HCT116 (cell line): ENCODE results near the gene PLB1. TPM values are rescaled to one million over a fixed set of nuclear protein-coding genes. Genes with fewer than 3 reads are reported as not detected.

ENCODE experiments used
- ATAC-seq: fragments of 200-7000 bp; cut with Tn5 transposase; 2 replicates; pipeline ENCODE4 v1.9.1; 2020; ENCODE audit warnings: mild to moderate bottlenecking, moderate library complexity
- BruUV-seq: library from RNA; stranded (reverse); fragments of 400-500 nt; replicated peaks from 2 replicates; lab custom pipeline; 2021; lab: Mats Ljungman, UMichigan
- CTCF ChIA-PET: fragments of 300-600 bp; sonication (Branson Sonifier 250); formaldehyde crosslinking; loops from one replicate; lab custom pipeline; 2021; ENCODE audit warnings: antibody characterized with exemption; lab: Charles Lee
- POLR2A ChIA-PET: fragments of 300-600, 350-600 bp; sonication (Branson Sonifier 250); formaldehyde crosslinking; loops from one replicate; lab custom pipeline; 2021; ENCODE audit warnings: antibody characterized with exemption; lab: Charles Lee
- RAD21 ChIA-PET, 2 experiments: fragments of 300-600 bp; sonication (Branson Sonifier 250); formaldehyde crosslinking; loops; one replicate each; lab custom pipeline; 2023; ENCODE audit warnings: low total read pairs in 2 of 2; ENCODE audit not compliant: uncharacterized antibody in 2 of 2, unreplicated experiment in 2 of 2, low non-redundant PET in 1 of 2; lab: Charles Lee
- DNase-seq: peaks from one replicate; pipeline ENCODE4 v3.0.0-alpha.2; 2010; ENCODE audit warnings: low read depth, low spot score
- H2AFZ ChIP-seq: fragments of 200-600 bp; shearing (Covaris generic), sonication (generic); 2 replicates; pipeline ENCODE4 v1.6.1; 2017; ENCODE audit warnings: low read depth, mixed run types, mixed read lengths, antibody characterized with exemption, low read length; ENCODE audit not compliant: poor library complexity, severe bottlenecking
- H3K27ac ChIP-seq: 2 replicates; pipeline ENCODE4 v1.5.1; 2012; ENCODE audit warnings: low read depth, low read length
- H3K27me3 ChIP-seq: fragments of 200-600 bp; sonication (generic); 2 replicates; pipeline ENCODE4 v1.6.1; 2016; ENCODE audit warnings: mixed run types, low read length, mixed read lengths; ENCODE audit not compliant: insufficient read depth
- H3K36me3 ChIP-seq, 2 experiments: fragments of 200-500 bp in 1 of 2; fragments of 200-600 bp in 1 of 2; sonication (Bioruptor generic) in 1 of 2; sonication (generic) in 1 of 2; 2 replicates each; pipeline versions ENCODE4 v1.5.1 to v1.6.1; 2014 to 2016; ENCODE audit warnings: low read length in 2 of 2, inconsistent platforms in 1 of 2, mixed read lengths in 1 of 2, mixed run types in 1 of 2; ENCODE audit not compliant: insufficient read depth in 2 of 2, control insufficient read depth in 1 of 2
- H3K4me1 ChIP-seq, 2 experiments: fragments of 200-600 bp in 1 of 2; sonication (generic) in 1 of 2; 2 replicates each; pipeline versions ENCODE4 v1.5.1 to v1.6.1; 2012 to 2017; ENCODE audit warnings: low read length in 2 of 2, inconsistent platforms in 1 of 2, mild to moderate bottlenecking in 1 of 2, mixed read lengths in 1 of 2, mixed run types in 1 of 2, moderate library complexity in 1 of 2; ENCODE audit not compliant: insufficient read depth in 2 of 2, control insufficient read depth in 1 of 2
- H3K4me2 ChIP-seq: fragments of 200-600 bp; sonication (generic); 2 replicates; pipeline ENCODE4 v1.6.1; 2017; ENCODE audit warnings: mixed run types, low read length, mixed read lengths
- H3K4me3 ChIP-seq, 2 experiments: fragments of 200-600 bp in 1 of 2; sonication (generic) in 1 of 2; replicated peaks in 1 of 2; 2 replicates each; pipeline ENCODE4 v1.5.1; 2011 to 2016; ENCODE audit warnings: low read length in 2 of 2, control low read depth in 1 of 2, low read depth in 1 of 2, mild to moderate bottlenecking in 1 of 2, mixed read lengths in 1 of 2, mixed run types in 1 of 2
- H3K79me2 ChIP-seq: fragments of 200-600 bp; sonication (generic); 2 replicates; pipeline ENCODE4 v1.6.1; 2017; ENCODE audit warnings: mild to moderate bottlenecking, mixed run types, low read length, moderate library complexity, mixed read lengths; ENCODE audit not compliant: insufficient read depth
- H3K9ac ChIP-seq: fragments of 200-600 bp; sonication (generic); 2 replicates; pipeline ENCODE4 v1.6.1; 2016; ENCODE audit warnings: low read length, mixed read lengths
- H3K9me2 ChIP-seq: fragments of 200-600 bp; sonication (generic), shearing (Covaris generic); 2 replicates; pipeline ENCODE4 v1.6.1; 2017; ENCODE audit warnings: mixed run types, mild to moderate bottlenecking, moderate library complexity; ENCODE audit not compliant: insufficient read depth
- H3K9me3 ChIP-seq, 2 experiments: fragments of 200-500 bp in 1 of 2; fragments of 200-600 bp in 1 of 2; sonication (Bioruptor generic) in 1 of 2; sonication (generic) in 1 of 2; 2 replicates each; pipeline ENCODE4 v1.6.1; 2014 to 2017; ENCODE audit warnings: low read length in 2 of 2, mixed read lengths in 2 of 2, inconsistent platforms in 1 of 2, low read depth in 1 of 2, mild to moderate bottlenecking in 1 of 2, mixed run types in 1 of 2, moderate library complexity in 1 of 2; ENCODE audit not compliant: control insufficient read depth in 1 of 2, insufficient read depth in 1 of 2
- H4K20me1 ChIP-seq: fragments of 200-600 bp; sonication (generic), shearing (Covaris generic); 2 replicates; pipeline ENCODE4 v1.6.1; 2017; ENCODE audit warnings: mixed run types, mild to moderate bottlenecking, moderate library complexity; ENCODE audit not compliant: insufficient read depth
- ATF3 ChIP-seq: IDR thresholded peaks from 2 replicates; pipeline ENCODE4 v1.6.1; 2012
- EZH2phosphoT487 ChIP-seq: fragments of 200-600 bp; IDR thresholded peaks from 2 replicates; pipeline ENCODE4 v1.6.1; 2018; ENCODE audit warnings: antibody characterized with exemption, borderline replicate concordance
- FOSL1 ChIP-seq: IDR thresholded peaks from 2 replicates; pipeline ENCODE4 v1.6.1; 2012; ENCODE audit warnings: low read depth
- RAD21 ChIP-seq: IDR thresholded peaks from 2 replicates; pipeline ENCODE4 v1.6.1; 2012; ENCODE audit warnings: low read depth, mild to moderate bottlenecking
- SP1 ChIP-seq: IDR thresholded peaks from 2 replicates; pipeline ENCODE4 v1.6.1; 2012; ENCODE audit warnings: low read depth
- intact Hi-C: fragments of 100-400 bp; cut with micrococcal nuclease; formaldehyde crosslinking; loops from 2 replicates; pipeline ENCODE4 v1.10.0; 2022
- total RNA-seq: library from RNA; stranded (reverse); gene quantifications from one replicate; pipeline ENCODE4 v1.2.1, GENCODE V29; 2021; ENCODE audit not compliant: unreplicated experiment
- TF ChIP-seq, protein P1 (sequence below): IDR thresholded peaks from 2 replicates; pipeline ENCODE4 v1.6.1; 2012; ENCODE audit warnings: low read depth

The PLB1 gene
- total RNA-seq, 1 experiment from 2014 or later: 0.49 TPM

DNA sequence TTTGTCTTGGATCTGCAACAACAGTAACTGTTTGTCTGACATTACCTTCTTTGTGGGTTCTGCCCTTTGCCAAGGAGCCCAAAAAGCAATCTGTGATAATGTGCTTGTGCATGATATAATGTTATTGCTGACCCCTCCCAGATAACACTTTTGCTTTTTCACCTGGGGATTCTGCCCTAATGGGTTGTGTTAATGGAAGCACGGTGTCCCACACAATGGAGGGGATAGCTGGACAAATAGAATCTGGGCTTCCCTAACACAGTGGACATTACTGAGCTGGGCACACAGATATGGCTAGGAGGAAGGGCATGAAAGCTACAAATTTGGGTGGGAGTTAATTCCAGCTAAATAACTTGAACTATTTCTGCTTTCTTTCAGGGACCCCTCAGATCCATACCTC lies 20.6 kb downstream of the PLB1 start:
- no TSS peak for BruUV-seq
- H3K79me2 ChIP-seq: no peaks in the 10 kb centered on the region
- RAD21 ChIA-PET: no interaction called here
- no peaks in the 10 kb centered on the region for H3K4me1 ChIP-seq
- no peak overlapping the region for H3K4me2 ChIP-seq
- POLR2A ChIA-PET: no interaction called here
- no peaks in the 10 kb centered on the region for H3K27me3 ChIP-seq
- no peaks in the 10 kb centered on the region for H3K9me3 ChIP-seq
- no peak overlapping the region for H3K9ac ChIP-seq
- H2AFZ ChIP-seq: no peak overlapping the region
- no peak overlapping the region for H3K4me3 ChIP-seq
- H3K27ac ChIP-seq: no peak overlapping the region
- H4K20me1 ChIP-seq: no peaks in the 10 kb centered on the region
- ATAC-seq (no peak), DNase-seq (no peak)
- no peaks in the 10 kb centered on the region for H3K36me3 ChIP-seq
- H3K9me2 ChIP-seq: no peaks in the 10 kb centered on the region
- intact Hi-C loops: no loop called here
- TF ChIP-seq RAD21: no peak
- TF ChIP-seq, protein P1, sequence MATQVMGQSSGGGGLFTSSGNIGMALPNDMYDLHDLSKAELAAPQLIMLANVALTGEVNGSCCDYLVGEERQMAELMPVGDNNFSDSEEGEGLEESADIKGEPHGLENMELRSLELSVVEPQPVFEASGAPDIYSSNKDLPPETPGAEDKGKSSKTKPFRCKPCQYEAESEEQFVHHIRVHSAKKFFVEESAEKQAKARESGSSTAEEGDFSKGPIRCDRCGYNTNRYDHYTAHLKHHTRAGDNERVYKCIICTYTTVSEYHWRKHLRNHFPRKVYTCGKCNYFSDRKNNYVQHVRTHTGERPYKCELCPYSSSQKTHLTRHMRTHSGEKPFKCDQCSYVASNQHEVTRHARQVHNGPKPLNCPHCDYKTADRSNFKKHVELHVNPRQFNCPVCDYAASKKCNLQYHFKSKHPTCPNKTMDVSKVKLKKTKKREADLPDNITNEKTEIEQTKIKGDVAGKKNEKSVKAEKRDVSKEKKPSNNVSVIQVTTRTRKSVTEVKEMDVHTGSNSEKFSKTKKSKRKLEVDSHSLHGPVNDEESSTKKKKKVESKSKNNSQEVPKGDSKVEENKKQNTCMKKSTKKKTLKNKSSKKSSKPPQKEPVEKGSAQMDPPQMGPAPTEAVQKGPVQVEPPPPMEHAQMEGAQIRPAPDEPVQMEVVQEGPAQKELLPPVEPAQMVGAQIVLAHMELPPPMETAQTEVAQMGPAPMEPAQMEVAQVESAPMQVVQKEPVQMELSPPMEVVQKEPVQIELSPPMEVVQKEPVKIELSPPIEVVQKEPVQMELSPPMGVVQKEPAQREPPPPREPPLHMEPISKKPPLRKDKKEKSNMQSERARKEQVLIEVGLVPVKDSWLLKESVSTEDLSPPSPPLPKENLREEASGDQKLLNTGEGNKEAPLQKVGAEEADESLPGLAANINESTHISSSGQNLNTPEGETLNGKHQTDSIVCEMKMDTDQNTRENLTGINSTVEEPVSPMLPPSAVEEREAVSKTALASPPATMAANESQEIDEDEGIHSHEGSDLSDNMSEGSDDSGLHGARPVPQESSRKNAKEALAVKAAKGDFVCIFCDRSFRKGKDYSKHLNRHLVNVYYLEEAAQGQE: no peak
- no peak for TF ChIP-seq ATF3
- CTCF ChIA-PET: no interaction called here

- ChIA-PET RAD21 (no interaction called here), CTCF (no interaction called here), POLR2A (no interaction called here)
- H3K36me3 ChIP-seq: no peaks in the 10 kb centered on the region
- no peak overlapping the region for H3K4me2 ChIP-seq
- no peaks in the 10 kb centered on the region for H4K20me1 ChIP-seq
- no peaks in the 10 kb centered on the region for H3K4me1 ChIP-seq
- H3K9ac ChIP-seq: no peak overlapping the region
- H3K79me2 ChIP-seq: no peaks in the 10 kb centered on the region
- H3K27me3 ChIP-seq: peaks cover 1% of the 10 kb centered on the region; the same call in 1 of the 2 replicates
- intact Hi-C loops: no loop called here
- DNase-seq (no peak), ATAC-seq (no peak)
- BruUV-seq: no TSS peak
- H2AFZ ChIP-seq: no peak overlapping the region
- TF ChIP-seq EZH2phosphoT487 (no peak), RAD21 (no peak), FOSL1 (no peak), SP1 (no peak)
- TF ChIP-seq, protein P1: no peak
- H3K9me2 ChIP-seq: no peaks in the 10 kb centered on the region
- no peak overlapping the region for H3K4me3 ChIP-seq
- H3K9me3 ChIP-seq: no peaks in the 10 kb centered on the region
- H3K27ac ChIP-seq: no peak overlapping the region
Measured at GRCh38 chr2:28516950-28517349, 21.1 kb downstream of the PLB1 start.
